Activated T-helper 1 cell treated with anti-CD3 and anti-CD28 coated beads, Interleukin-2, amount 50 U/mL, for 16 hours (primary cell): ENCODE data around the gene PRSS2.
"Not testable (repeated sequence)": the region's sequence is repeated elsewhere in the genome, so short reads cannot be mapped to it uniquely, and the experiment has no call there.

Experiments
- DNase-seq, 2 donors: peaks; one replicate each; pipeline ENCODE4 v3.0.0-alpha.2; 2020; ENCODE audit warnings: low read depth in 1 of 2, low spot score in 1 of 2

Gene PRSS2

DNA sequence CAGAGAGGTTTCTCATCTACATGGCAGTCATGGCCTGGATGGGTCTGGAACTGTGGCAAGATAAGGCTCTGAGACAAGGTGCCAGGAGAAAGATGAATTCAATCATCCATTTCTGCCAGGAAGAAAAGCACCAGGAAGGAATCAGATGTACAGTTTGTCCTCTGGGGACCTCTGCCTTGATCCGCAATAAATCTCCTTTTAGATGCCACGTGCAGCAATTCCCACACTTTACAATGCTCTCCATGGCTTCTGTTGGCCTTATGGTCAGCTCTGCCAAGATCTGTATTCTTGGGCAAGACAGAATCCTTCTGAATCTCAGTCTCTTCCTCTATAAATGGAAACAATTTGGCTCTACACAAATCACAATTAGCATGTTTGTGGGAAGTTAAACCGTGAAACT lies 12.5 kb upstream of the PRSS2 start:
- not testable (repeated sequence) for DNase-seq

- DNase-seq: no peak
Observed at GRCh38 chr7:142759433-142759832, 11.3 kb upstream of the PRSS2 start.

- no peak for DNase-seq
Observed at GRCh38 chr7:142760071-142760642, 10.6 kb upstream of the PRSS2 start.

- not testable (repeated sequence) for DNase-seq
Observed at GRCh38 chr7:142761606-142762005, 9.2 kb upstream of the PRSS2 start.

DNA sequence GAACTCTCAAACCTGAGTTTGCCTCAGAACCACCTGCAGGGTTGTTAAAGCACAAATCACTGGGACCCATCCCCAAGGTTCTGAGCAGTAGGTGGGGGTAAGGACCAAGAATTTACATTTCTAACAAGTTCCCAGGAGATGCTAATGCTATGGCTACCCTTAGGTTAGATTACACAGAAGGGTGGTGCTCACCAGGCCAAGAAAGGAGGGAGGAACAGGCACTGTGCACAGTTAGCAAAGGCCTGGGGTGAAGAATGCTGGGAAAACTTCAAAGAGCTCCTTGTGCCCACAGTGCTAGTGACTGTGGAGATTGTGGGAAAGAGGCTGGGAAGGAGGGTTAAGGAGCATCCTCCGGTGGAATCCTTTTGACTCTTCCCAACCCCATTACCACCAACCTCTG lies 8.7 kb upstream of the PRSS2 start:
- no peak for DNase-seq

DNA sequence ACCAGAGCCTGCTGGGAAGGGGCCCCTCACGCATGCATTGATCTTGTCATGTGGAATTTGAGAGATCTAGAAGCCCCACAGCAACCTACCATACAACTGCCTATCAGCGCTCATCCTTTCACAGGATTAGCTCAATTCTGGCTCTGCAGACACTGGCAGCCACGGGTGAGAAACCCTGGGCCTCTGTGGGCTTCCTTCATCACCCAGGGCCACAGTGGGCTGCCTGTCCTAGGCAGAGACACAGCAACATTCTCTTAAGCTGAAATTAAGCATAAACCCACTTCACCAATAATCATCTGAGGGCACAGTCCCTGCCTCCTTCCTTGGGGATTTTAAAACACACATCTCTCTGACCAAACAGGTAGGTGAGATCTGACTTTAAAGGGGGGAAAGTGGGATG lies 3.3 kb upstream of the PRSS2 start:
- DNase-seq: no peak

GRCh38 chr7:142767861-142768260 lies 2.9 kb upstream of the PRSS2 start:
- no peak for DNase-seq

DNA sequence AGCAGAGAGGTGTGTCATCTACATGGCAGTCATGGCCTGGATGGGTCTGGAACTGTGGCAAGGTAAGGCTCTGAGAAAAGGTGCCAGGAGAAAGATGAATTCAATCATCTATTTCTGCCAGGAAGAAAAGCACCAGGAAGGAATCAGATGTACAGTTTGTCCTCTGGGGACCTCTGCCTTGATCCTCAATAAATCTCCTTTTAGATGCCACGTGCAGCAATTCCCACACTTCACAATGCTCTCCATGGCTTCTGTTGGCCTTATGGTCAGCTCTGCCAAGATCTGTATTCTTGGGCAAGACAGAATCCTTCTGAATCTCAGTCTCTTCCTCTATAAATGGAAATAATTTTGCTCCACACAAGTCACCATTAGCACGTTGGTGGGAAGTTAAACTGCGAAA lies 1.9 kb upstream of the PRSS2 start:
- DNase-seq: not testable (repeated sequence)

DNA sequence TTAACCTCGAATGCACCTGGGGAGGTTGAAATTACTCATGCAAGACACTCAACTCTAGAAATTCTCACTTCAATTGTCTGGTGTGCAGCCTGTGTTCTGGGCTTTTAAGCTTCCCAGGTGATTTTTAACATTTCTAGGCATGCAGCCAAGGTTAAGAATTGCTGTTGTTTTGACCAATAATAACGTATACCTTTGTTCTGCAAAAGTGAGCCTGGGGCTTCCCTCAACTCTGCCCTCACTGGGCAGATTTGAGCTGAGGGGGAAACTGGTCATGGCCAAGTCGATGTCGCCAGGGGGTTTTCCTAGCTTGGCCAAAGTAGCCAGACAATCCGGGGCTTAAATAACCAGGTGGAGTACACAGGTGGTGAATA lies 568 bp downstream of the PRSS2 start:
- DNase-seq: no peak

DNA sequence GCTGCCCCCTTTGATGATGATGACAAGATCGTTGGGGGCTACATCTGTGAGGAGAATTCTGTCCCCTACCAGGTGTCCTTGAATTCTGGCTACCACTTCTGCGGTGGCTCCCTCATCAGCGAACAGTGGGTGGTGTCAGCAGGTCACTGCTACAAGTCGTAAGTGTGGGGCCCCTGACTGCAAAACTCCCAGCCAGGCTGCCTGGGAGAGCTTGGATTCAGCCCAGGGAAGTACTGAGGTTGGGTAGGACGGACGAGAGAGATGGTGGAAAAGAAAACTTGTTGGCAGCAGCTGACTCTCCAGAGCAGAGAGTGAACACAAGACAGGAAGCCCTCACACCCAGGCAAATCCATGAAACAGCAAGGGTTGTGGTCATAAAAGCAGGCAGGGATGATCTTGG lies 1.3 kb downstream of the PRSS2 start:
- no peak for DNase-seq

- no peak for DNase-seq
Observed at GRCh38 chr7:142772673-142773072, 1.9 kb downstream of the PRSS2 start.

GRCh38 chr7:142773230-142773629 lies 2.5 kb downstream of the PRSS2 start:
- no peak for DNase-seq

- DNase-seq: no peak
Observed at GRCh38 chr7:142773937-142774744, 3.4 kb downstream of the PRSS2 start.

DNA sequence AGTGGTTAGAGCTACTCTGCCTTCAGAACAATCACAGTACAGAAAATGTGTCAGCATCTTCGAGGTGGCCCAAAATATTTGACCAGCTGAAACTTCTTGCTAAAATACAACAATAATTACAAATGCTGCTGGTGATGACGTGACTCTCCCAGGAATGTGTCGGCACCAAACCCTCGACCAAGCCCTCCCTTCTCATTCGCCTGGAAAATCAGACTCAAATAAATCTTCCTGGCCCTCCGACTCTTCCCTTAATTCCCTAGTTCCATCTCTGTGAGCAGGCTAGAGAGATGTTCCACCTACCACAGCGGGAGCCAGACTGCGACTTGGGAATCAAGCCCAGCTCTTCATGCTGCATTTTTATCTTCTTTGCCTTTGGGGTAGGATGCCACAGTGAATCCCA lies 4.1 kb downstream of the PRSS2 start:
- DNase-seq: no peak

DNA sequence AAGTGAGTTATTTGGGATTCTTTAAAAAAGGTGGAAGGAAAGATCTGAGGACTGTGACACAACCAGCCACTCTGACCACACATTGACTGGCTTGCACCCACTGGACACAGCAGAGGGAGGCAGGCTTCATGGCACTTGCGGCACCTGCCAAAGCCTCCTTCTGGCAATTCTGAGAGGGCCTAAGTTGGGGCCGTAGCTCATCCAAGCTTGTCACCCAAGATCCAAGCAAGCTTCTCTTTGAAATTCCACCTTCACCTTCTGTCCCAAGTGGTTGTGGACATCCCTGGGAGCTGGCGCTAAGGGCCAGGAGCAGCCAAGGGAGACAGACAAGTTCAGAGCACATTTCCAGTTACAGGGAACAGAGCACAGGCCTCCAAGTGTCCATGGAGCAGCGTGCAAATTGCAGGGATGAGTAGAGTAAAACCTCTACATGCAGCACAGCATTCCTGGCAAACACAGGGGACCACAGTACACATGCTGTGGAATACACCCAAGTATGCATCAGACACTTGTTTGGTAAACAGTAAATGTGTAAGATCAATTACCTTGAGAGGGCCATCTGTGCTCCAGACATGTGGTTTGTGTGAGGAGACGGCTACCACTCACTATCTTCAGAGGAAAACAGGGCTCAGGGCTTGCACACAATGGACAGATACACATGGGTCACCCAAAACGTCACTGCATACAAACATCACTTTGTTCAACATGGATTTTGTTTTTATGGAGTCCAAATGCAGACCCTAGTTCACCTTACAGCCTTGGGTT lies 4.8 kb downstream of the PRSS2 start:
- not testable (repeated sequence) for DNase-seq

DNA sequence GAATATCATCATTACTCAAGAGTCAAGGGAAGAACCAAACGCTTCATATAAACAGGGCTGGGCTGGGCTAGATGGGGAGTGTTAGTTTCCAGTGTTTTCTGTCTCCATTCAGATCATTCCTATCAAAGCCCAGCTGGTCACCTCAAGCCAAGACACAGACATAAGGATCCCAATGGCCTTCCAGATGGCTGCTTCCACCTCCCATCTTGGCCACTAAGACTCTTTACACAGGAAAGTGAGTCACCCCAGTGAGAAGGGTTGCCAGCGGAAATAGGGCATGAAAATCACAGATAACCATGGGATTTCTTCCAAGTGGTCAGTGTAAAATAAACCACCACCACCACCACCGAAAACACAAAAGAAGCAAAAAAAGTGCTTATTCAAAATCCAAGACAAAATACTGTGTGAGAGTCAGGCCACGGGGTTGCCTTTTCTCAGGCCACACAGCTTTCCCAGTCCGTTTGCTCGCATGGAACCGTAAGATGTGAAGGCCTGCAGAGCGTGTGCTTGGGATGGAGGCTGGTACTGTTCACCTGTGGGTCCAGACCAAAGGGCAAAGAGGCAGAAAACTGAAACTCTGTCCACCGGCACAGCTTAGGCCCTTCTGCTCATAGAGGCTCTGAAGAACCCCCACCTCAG lies 5.6 kb downstream of the PRSS2 start:
- no peak for DNase-seq

GRCh38 chr7:142776845-142777225 lies 6.1 kb downstream of the PRSS2 start:
- not testable (repeated sequence) for DNase-seq

DNA sequence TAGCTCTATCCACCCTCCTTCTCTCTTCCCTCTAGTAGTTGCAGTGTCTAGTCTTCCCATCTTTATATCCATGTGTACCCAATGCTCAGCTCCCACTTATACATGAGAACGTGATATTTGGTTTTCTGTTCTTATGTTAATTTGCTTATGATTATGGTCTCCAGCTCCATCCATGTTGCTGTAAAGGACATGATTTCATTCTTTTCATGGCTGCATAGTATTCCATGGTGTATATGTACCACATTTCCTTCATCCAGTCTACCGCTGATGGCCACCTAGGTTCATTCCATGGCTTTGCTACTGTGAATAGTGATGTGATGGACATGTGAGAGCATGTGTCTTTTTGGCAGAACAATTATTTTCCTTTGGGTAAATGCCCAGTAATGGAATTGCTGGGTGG lies 6.5 kb downstream of the PRSS2 start:
- no peak for DNase-seq

GRCh38 chr7:142782922-142783900 lies 12.4 kb downstream of the PRSS2 start:
- DNase-seq: peak; percentile 46 to 60

GRCh38 chr7:142784096-142784495 lies 13.3 kb downstream of the PRSS2 start:
- no peak for DNase-seq

- DNase-seq: peak in 1 of 2 donors; percentile 6
Observed at GRCh38 chr7:142784716-142785115, 13.9 kb downstream of the PRSS2 start.
